Gastrocnemius medialis (tissue), 4 donors: ENCODE measurements around the gene KRTCAP3.

Experiments
- POLR2A ChIP-seq, 2 donors: fragments of 450-650 bp; IDR thresholded peaks; one replicate each; pipeline ENCODE4 v1.6.1; 2017; ENCODE audit warnings: antibody characterized with exemption in 2 of 2, mild to moderate bottlenecking in 2 of 2, moderate library complexity in 2 of 2
- TF ChIP-seq, protein P1 (sequence below), 5 experiments: fragments of 450-650 bp in 3 of 5; fragments of 200-600 bp in 2 of 5; sonication (generic) in 2 of 5; IDR thresholded peaks in 4 of 5; conservative IDR thresholded peaks in 1 of 5; 1 replicate in 4 of 5; 2 replicates in 1 of 5; pipeline ENCODE4 v1.5.1; 2016 to 2019; ENCODE audit warnings: antibody characterized with exemption in 5 of 5, mild to moderate bottlenecking in 3 of 5, moderate library complexity in 3 of 5

- TF ChIP-seq, protein P1, sequence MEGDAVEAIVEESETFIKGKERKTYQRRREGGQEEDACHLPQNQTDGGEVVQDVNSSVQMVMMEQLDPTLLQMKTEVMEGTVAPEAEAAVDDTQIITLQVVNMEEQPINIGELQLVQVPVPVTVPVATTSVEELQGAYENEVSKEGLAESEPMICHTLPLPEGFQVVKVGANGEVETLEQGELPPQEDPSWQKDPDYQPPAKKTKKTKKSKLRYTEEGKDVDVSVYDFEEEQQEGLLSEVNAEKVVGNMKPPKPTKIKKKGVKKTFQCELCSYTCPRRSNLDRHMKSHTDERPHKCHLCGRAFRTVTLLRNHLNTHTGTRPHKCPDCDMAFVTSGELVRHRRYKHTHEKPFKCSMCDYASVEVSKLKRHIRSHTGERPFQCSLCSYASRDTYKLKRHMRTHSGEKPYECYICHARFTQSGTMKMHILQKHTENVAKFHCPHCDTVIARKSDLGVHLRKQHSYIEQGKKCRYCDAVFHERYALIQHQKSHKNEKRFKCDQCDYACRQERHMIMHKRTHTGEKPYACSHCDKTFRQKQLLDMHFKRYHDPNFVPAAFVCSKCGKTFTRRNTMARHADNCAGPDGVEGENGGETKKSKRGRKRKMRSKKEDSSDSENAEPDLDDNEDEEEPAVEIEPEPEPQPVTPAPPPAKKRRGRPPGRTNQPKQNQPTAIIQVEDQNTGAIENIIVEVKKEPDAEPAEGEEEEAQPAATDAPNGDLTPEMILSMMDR (IDR thresholded peaks at IDR 0.05 in 4 of 5, conservative IDR thresholded peaks at IDR 0.05 in 1 of 5) = no peak
- TF ChIP-seq POLR2A (IDR thresholded peaks at IDR 0.05) = no peak
Measured at GRCh38 chr2:27441226-27441926, 805 bp upstream of the KRTCAP3 start.
